GM18873 (cell line): ENCODE measurements around the gene WNT7A.
A peak's percentile ranks its signal among the peaks of the same experiment; 100 is the strongest.
"Not testable (repeated sequence)": the region's sequence is repeated elsewhere in the genome, so short reads cannot be mapped to it uniquely, and the experiment has no call there.

Source experiments
- ATAC-seq: cut with Tn5 transposase; IDR thresholded peaks from one replicate; pipeline ENCODE4 v1.9.1; 2021; ENCODE audit warnings: mild to moderate bottlenecking, moderate library complexity, moderate number of reproducible peaks; ENCODE audit not compliant: unreplicated experiment, low FRiP score

Gene WNT7A

GRCh38 chr3:13879946-13880810, at the start of gene WNT7A:
Gene WNT7A, minus strand, starts transcription at chr3:13880071. Its CDS starts 255 bp downstream, at chr3:13879816.
- no peak for ATAC-seq

- ATAC-seq: not testable (repeated sequence)
Observed at GRCh38 chr3:13928741-13929140, 48.9 kb upstream of the WNT7A start.

- no peak for ATAC-seq
Observed at GRCh38 chr3:13927295-13927694, 47.4 kb upstream of the WNT7A start.

- ATAC-seq: no peak
Observed at GRCh38 chr3:13916375-13916774, 36.5 kb upstream of the WNT7A start.

- ATAC-seq: no peak
Observed at GRCh38 chr3:13902648-13903238, 22.9 kb upstream of the WNT7A start.

- ATAC-seq: no peak
Observed at GRCh38 chr3:13901935-13902584, 22.2 kb upstream of the WNT7A start.

- no peak for ATAC-seq
Observed at GRCh38 chr3:13898346-13898745, 18.5 kb upstream of the WNT7A start.

GRCh38 chr3:13896473-13897154, 16.7 kb upstream of the WNT7A start:
- no peak for ATAC-seq

- peak; percentile 91 for ATAC-seq
Observed at GRCh38 chr3:13895155-13896105, 15.6 kb upstream of the WNT7A start.

- no peak for ATAC-seq
Observed at GRCh38 chr3:13894807-13895154, 14.9 kb upstream of the WNT7A start.

- no peak for ATAC-seq
Observed at GRCh38 chr3:13894096-13894806, 14.4 kb upstream of the WNT7A start.

- ATAC-seq: no peak
Observed at GRCh38 chr3:13892304-13892703, 12.4 kb upstream of the WNT7A start.

GRCh38 chr3:13891492-13892073, 11.7 kb upstream of the WNT7A start:
- no peak for ATAC-seq

- no peak for ATAC-seq
Observed at GRCh38 chr3:13891017-13891392, 11.1 kb upstream of the WNT7A start.

- ATAC-seq: no peak
Observed at GRCh38 chr3:13890377-13891016, 10.6 kb upstream of the WNT7A start.

- ATAC-seq: no peak
Observed at GRCh38 chr3:13888576-13888975, 8.7 kb upstream of the WNT7A start.

GRCh38 chr3:13887495-13888300, 7.8 kb upstream of the WNT7A start:
- ATAC-seq: no peak
